ENCODE data around the gene INPP5E. TPM values are rescaled to one million over a fixed set of nuclear protein-coding genes. Genes with fewer than 3 reads are reported as not detected.

The INPP5E gene
- total RNA-seq, 2 donors from 2014 or later, result 26.0 to 32.7 TPM

GRCh38 chr9:136424750-136425362 lies 14.8 kb downstream of the INPP5E start:
- no peak for DNase-seq
- H3K36me3 Mint-ChIP-seq (ENCODE audit: low read depth), result no peaks in the 10 kb centered on the region
- H3K27me3 Mint-ChIP-seq, result no peaks in the 10 kb centered on the region
- H3K27ac Mint-ChIP-seq, result no peak overlapping the region
- peaks cover 2% of the 10 kb centered on the region for H3K4me1 Mint-ChIP-seq
- peak; percentile 7 for ATAC-seq
- H3K4me3 Mint-ChIP-seq, result no peak overlapping the region
- H3K9me3 ChIP-seq (ENCODE audit: control insufficient read depth, low read length, poor library complexity, severe bottlenecking), result no peaks in the 10 kb centered on the region

GRCh38 chr9:136423432-136424146 lies 16.1 kb downstream of the INPP5E start:
- Mint-ChIP-seq H3K4me1 (peaks cover under 1% of the 10 kb centered on the region), H3K4me3 (no peak overlapping the region), H3K27ac (no peak overlapping the region), H3K27me3 (no peaks in the 10 kb centered on the region), H3K36me3 (ENCODE audit: low read depth) (peaks cover 3% of the 10 kb centered on the region)
- no peak for ATAC-seq
- no peak for DNase-seq
- H3K9me3 ChIP-seq (ENCODE audit: control insufficient read depth, low read length, poor library complexity, severe bottlenecking), result no peaks in the 10 kb centered on the region

GRCh38 chr9:136422876-136423275 lies 16.8 kb downstream of the INPP5E start:
- H3K9me3 ChIP-seq (ENCODE audit: control insufficient read depth, low read length, poor library complexity, severe bottlenecking), result no peaks in the 10 kb centered on the region
- ATAC-seq (no peak), DNase-seq (no peak)
- H3K4me3 Mint-ChIP-seq, result no peak overlapping the region
- H3K27me3 Mint-ChIP-seq, result no peaks in the 10 kb centered on the region
- H3K4me1 Mint-ChIP-seq, result no peaks in the 10 kb centered on the region
- no peak overlapping the region for H3K27ac Mint-ChIP-seq
- peaks cover 4% of the 10 kb centered on the region for H3K36me3 Mint-ChIP-seq (ENCODE audit: low read depth)

- Mint-ChIP-seq H3K4me3 (no peak overlapping the region), H3K27ac (no peak overlapping the region), H3K4me1 (no peaks in the 10 kb centered on the region), H3K27me3 (no peaks in the 10 kb centered on the region), H3K36me3 (ENCODE audit: low read depth) (peaks cover 4% of the 10 kb centered on the region)
- DNase-seq, result no peak
- no peaks in the 10 kb centered on the region for H3K9me3 ChIP-seq (ENCODE audit: control insufficient read depth, low read length, poor library complexity, severe bottlenecking)
- no peak for ATAC-seq
These were observed 17.9 kb downstream of the INPP5E start for GRCh38 chr9:136421791-136422190.

GRCh38 chr9:136419092-136419420 lies 20.6 kb downstream of the INPP5E start:
- no peaks in the 10 kb centered on the region for H3K4me1 Mint-ChIP-seq
- no peak for ATAC-seq
- no peak for DNase-seq
- H3K36me3 Mint-ChIP-seq (ENCODE audit: low read depth), result peaks cover 4% of the 10 kb centered on the region
- no peak overlapping the region for H3K27ac Mint-ChIP-seq
- no peaks in the 10 kb centered on the region for H3K27me3 Mint-ChIP-seq
- H3K4me3 Mint-ChIP-seq, result no peak overlapping the region
- H3K9me3 ChIP-seq (ENCODE audit: control insufficient read depth, low read length, poor library complexity, severe bottlenecking), result no peaks in the 10 kb centered on the region

- no peak for ATAC-seq
- Mint-ChIP-seq H3K27me3 (no peaks in the 10 kb centered on the region), H3K4me1 (peaks cover 2% of the 10 kb centered on the region), H3K36me3 (ENCODE audit: low read depth) (peaks cover 4% of the 10 kb centered on the region), H3K4me3 (no peak overlapping the region), H3K27ac (no peak overlapping the region)
- no peak for DNase-seq
- H3K9me3 ChIP-seq (ENCODE audit: control insufficient read depth, low read length, poor library complexity, severe bottlenecking), result no peaks in the 10 kb centered on the region
These were observed 21.2 kb downstream of the INPP5E start for GRCh38 chr9:136418182-136419091.

- ATAC-seq, result no peak
- no peaks in the 10 kb centered on the region for H3K27me3 Mint-ChIP-seq
- no peak overlapping the region for H3K27ac Mint-ChIP-seq
- peaks cover 2% of the 10 kb centered on the region for H3K4me1 Mint-ChIP-seq
- no peak overlapping the region for H3K4me3 Mint-ChIP-seq
- H3K36me3 Mint-ChIP-seq (ENCODE audit: low read depth), result peaks cover 4% of the 10 kb centered on the region
- no peak for DNase-seq
- H3K9me3 ChIP-seq (ENCODE audit: control insufficient read depth, low read length, poor library complexity, severe bottlenecking), result no peaks in the 10 kb centered on the region
These were observed 22.7 kb downstream of the INPP5E start for GRCh38 chr9:136416914-136417313.

- no peak for DNase-seq
- H3K27me3 Mint-ChIP-seq, result no peaks in the 10 kb centered on the region
- no peak overlapping the region for H3K4me3 Mint-ChIP-seq
- no peaks in the 10 kb centered on the region for H3K9me3 ChIP-seq (ENCODE audit: control insufficient read depth, low read length, poor library complexity, severe bottlenecking)
- peaks cover 4% of the 10 kb centered on the region for H3K36me3 Mint-ChIP-seq (ENCODE audit: low read depth)
- ATAC-seq, result no peak
- no peak overlapping the region for H3K27ac Mint-ChIP-seq
- H3K4me1 Mint-ChIP-seq, result peaks cover 3% of the 10 kb centered on the region
These were observed 23.2 kb downstream of the INPP5E start for GRCh38 chr9:136416427-136416826.

GRCh38 chr9:136412962-136413361 lies 26.7 kb downstream of the INPP5E start:
- ATAC-seq (no peak), DNase-seq (no peak)
- H3K27me3 Mint-ChIP-seq, result no peaks in the 10 kb centered on the region
- peaks cover 2% of the 10 kb centered on the region for H3K36me3 Mint-ChIP-seq (ENCODE audit: low read depth)
- H3K27ac Mint-ChIP-seq, result no peak overlapping the region
- no peaks in the 10 kb centered on the region for H3K9me3 ChIP-seq (ENCODE audit: control insufficient read depth, low read length, poor library complexity, severe bottlenecking)
- H3K4me1 Mint-ChIP-seq, result peaks cover 21% of the 10 kb centered on the region
- no peak overlapping the region for H3K4me3 Mint-ChIP-seq

GRCh38 chr9:136411378-136411777 lies 28.3 kb downstream of the INPP5E start:
- Mint-ChIP-seq H3K27me3 (no peaks in the 10 kb centered on the region), H3K4me1 (peaks cover 21% of the 10 kb centered on the region), H3K4me3 (peak overlapping the region; percentile 92), H3K27ac (peak overlapping the region; percentile 96), H3K36me3 (ENCODE audit: low read depth) (peaks cover 2% of the 10 kb centered on the region)
- ATAC-seq, result no peak
- no peaks in the 10 kb centered on the region for H3K9me3 ChIP-seq (ENCODE audit: control insufficient read depth, low read length, poor library complexity, severe bottlenecking)
- DNase-seq, result no peak

- DNase-seq, result peak; percentile 90 to 94 (median 90)
- Mint-ChIP-seq H3K27ac (peak within 1 kb of the TSS; percentile 96), H3K36me3 (ENCODE audit: low read depth) (peaks cover 2% of the 10 kb centered on the region), H3K4me3 (peak within 1 kb of the TSS; percentile 92), H3K4me1 (peaks cover 23% of the 10 kb centered on the region), H3K27me3 (no peaks in the 10 kb centered on the region)
- ATAC-seq, result peak; percentile 88
- no peaks in the 10 kb centered on the region for H3K9me3 ChIP-seq (ENCODE audit: control insufficient read depth, low read length, poor library complexity, severe bottlenecking)
These were observed 29.0 kb downstream of the INPP5E start, which contains the start of the genes ENTR1 and PMPCA for GRCh38 chr9:136410500-136411287. Gene ENTR1 (minus strand): TSS chr9:136410614. CDS start chr9:136410397, 217 bp downstream. Gene PMPCA (plus strand): TSS chr9:136410658. CDS start chr9:136410669, 11 bp downstream.

- H3K9me3 ChIP-seq (ENCODE audit: control insufficient read depth, low read length, poor library complexity, severe bottlenecking), result no peaks in the 10 kb centered on the region
- H3K4me3 Mint-ChIP-seq, result peak overlapping the region; percentile 92
- no peaks in the 10 kb centered on the region for H3K27me3 Mint-ChIP-seq
- ATAC-seq, result peak; percentile 38
- peaks cover 2% of the 10 kb centered on the region for H3K36me3 Mint-ChIP-seq (ENCODE audit: low read depth)
- H3K4me1 Mint-ChIP-seq, result peaks cover 30% of the 10 kb centered on the region
- peak in 1 of 3 donors; percentile 27 for DNase-seq
- peak overlapping the region; percentile 96 for H3K27ac Mint-ChIP-seq
These were observed 29.8 kb downstream of the INPP5E start for GRCh38 chr9:136409557-136410455.
